ENCODE measurements around the gene NCOA3.
A peak's percentile ranks its signal among the peaks of the same experiment; 100 is the strongest.

NCOA3 gene

DNA sequence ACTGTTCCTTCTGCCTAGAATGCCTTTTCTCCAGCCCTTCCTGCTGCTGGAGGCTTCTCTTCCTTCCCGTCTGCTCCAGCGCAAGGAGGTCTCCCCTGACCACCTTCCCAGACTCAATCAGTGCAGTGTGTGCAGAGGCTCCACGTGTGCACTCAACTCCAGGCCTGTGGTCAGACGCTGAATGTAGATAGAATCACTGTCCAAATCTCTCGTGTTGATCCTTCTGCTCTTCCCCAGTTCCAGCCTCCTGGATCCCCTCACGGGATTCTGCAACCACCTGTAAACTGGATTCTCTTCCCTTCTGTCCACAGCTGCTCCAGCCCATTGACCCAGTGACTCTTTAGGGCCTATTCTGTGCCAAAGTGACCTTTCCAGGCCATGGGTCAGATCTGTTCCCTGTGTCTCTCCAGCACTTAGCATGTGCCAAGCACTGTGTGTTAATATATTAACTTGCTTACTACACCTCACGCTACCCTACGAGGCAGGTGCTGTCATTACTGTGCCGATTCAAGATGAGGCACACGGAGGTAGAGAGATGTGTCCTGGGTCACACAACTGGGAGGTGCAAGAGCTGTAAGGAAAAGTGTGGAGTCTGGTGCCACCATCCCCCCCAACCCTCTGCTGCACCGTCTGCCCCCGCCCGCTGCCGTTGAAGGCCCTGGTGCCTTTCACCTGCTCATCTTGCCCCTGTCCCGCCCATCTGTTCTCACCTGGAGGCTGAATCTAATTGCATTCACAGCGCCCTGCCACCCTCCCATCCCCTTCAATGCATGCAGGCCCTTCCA is 171.4 kb downstream of the NCOA3 start:
- H3K4me1 ChIP-seq (ENCODE audit: control insufficient read depth, insufficient read depth, low read length), result no peaks in the 10 kb centered on the region

GRCh38 chr20:47673671-47673955 is 171.9 kb downstream of the NCOA3 start:
- H3K4me1 ChIP-seq (ENCODE audit: control insufficient read depth, insufficient read depth, low read length), result no peaks in the 10 kb centered on the region
- no peaks in the 10 kb centered on the region for H3K9me3 ChIP-seq (ENCODE audit: control insufficient read depth, low read length)
- DNase-seq (ENCODE audit: low read depth), result no peak
- H3K27me3 ChIP-seq (replicated peaks; ENCODE audit: control insufficient read depth, insufficient read depth, low read length), result peaks cover 3% of the 10 kb centered on the region
- H3K36me3 ChIP-seq (ENCODE audit: control insufficient read depth, insufficient read depth, low read length, severe bottlenecking), result no peaks in the 10 kb centered on the region
- H3K4me3 ChIP-seq (ENCODE audit: low read length), result no peak overlapping the region
- no peak overlapping the region for H3K9ac ChIP-seq (ENCODE audit: low read length)

More for the DNA sequence above, 171.4 kb downstream of the NCOA3 start:
- no peak overlapping the region for H3K9ac ChIP-seq (ENCODE audit: low read length)
- DNase-seq (ENCODE audit: low read depth), result no peak
- no peaks in the 10 kb centered on the region for H3K36me3 ChIP-seq (ENCODE audit: control insufficient read depth, insufficient read depth, low read length, severe bottlenecking)
- no peak overlapping the region for H3K4me3 ChIP-seq (ENCODE audit: low read length)
- H3K9me3 ChIP-seq (ENCODE audit: control insufficient read depth, low read length), result no peaks in the 10 kb centered on the region
- H3K27me3 ChIP-seq (replicated peaks; ENCODE audit: control insufficient read depth, insufficient read depth, low read length), result peaks cover 3% of the 10 kb centered on the region

DNA sequence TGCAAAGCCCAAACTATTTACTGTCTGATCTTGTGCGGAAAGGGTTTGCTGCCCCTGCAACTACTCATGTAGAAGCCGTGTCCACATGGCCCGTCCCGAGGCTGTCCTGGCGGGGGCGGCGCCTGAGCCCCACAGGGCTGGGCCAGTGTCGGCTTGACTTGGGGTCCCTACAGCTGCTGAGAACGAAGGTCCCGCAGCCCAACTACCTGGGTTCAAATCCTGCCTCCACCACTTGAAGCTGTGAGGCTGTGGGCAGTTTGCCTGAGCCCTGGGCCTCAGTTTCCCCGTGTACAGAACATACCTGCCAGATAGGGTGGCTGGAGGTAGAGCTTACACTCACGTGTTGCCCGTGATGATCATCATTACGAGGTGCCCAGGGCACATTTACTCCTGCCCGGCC is 172.5 kb downstream of the NCOA3 start:
- no peaks in the 10 kb centered on the region for H3K4me1 ChIP-seq (ENCODE audit: control insufficient read depth, insufficient read depth, low read length)
- DNase-seq (ENCODE audit: low read depth), result no peak
- no peak overlapping the region for H3K4me3 ChIP-seq (ENCODE audit: low read length)
- H3K36me3 ChIP-seq (ENCODE audit: control insufficient read depth, insufficient read depth, low read length, severe bottlenecking), result no peaks in the 10 kb centered on the region
- H3K27me3 ChIP-seq (replicated peaks; ENCODE audit: control insufficient read depth, insufficient read depth, low read length), result peaks cover 3% of the 10 kb centered on the region
- H3K9me3 ChIP-seq (ENCODE audit: control insufficient read depth, low read length), result no peaks in the 10 kb centered on the region
- H3K9ac ChIP-seq (ENCODE audit: low read length), result no peak overlapping the region

DNA sequence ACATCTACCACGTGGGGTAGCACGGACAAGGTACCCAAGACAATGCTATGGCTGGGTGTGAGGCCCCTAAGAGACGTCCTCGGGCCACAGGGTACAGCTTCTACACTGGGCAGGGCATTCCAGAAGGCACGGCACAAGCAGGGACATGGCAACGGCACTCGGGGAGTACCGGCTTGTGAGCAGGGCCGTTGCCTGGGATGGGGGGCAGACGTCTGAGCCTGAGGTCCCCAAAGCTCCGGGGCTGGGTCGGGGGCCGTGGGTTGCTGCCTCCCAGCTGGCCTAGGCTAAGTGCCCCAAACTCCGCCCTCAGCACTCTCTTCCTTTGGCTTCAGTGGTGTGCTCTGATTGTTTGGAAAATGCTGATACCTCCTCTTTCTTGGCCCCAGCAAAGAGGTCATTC is 173.0 kb downstream of the NCOA3 start:
- H3K27me3 ChIP-seq (replicated peaks; ENCODE audit: control insufficient read depth, insufficient read depth, low read length), result peaks cover 3% of the 10 kb centered on the region
- H3K9ac ChIP-seq (ENCODE audit: low read length), result no peak overlapping the region
- H3K36me3 ChIP-seq (ENCODE audit: control insufficient read depth, insufficient read depth, low read length, severe bottlenecking), result no peaks in the 10 kb centered on the region
- DNase-seq (ENCODE audit: low read depth), result no peak
- no peak overlapping the region for H3K4me3 ChIP-seq (ENCODE audit: low read length)
- no peaks in the 10 kb centered on the region for H3K9me3 ChIP-seq (ENCODE audit: control insufficient read depth, low read length)
- no peaks in the 10 kb centered on the region for H3K4me1 ChIP-seq (ENCODE audit: control insufficient read depth, insufficient read depth, low read length)

- Histone ChIP-seq H3K4me3 (ENCODE audit: low read length) (no peak overlapping the region), H3K9ac (ENCODE audit: low read length) (no peak overlapping the region), H3K9me3 (ENCODE audit: control insufficient read depth, low read length) (no peaks in the 10 kb centered on the region), H3K36me3 (ENCODE audit: control insufficient read depth, insufficient read depth, low read length, severe bottlenecking) (no peaks in the 10 kb centered on the region), H3K4me1 (ENCODE audit: control insufficient read depth, insufficient read depth, low read length) (no peaks in the 10 kb centered on the region), H3K27me3 (replicated peaks; ENCODE audit: control insufficient read depth, insufficient read depth, low read length) (peaks cover 3% of the 10 kb centered on the region)
- DNase-seq (ENCODE audit: low read depth), result no peak
These were observed 173.8 kb downstream of the NCOA3 start for GRCh38 chr20:47675190-47676142.

DNA sequence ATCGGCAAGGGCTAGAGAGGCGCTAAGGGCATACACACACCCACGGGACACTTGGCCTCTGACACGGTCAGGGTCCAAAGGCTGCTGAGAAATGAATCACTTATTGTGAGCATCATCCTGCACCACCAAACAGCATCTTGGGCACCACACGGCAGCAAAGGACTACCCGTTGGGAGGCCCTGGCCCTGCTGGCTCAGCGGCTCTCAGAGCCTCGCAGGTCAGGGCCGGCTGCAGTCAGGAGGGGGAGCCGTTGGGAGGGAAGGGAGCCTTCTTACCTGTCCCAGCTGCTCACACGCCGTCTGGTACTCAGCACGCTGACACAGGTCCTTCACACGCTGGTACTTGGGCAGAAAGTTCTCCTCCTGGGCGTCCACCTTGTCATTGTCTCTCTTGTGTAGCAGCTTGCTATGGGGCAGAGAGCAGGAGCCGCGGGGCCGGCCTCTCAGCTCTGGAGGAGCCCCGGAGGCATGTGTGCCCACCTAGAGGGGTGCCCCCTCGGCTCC is 174.6 kb downstream of the NCOA3 start:
- H3K4me1 ChIP-seq (ENCODE audit: control insufficient read depth, insufficient read depth, low read length), result no peaks in the 10 kb centered on the region

GRCh38 chr20:47676912-47677634 is 175.4 kb downstream of the NCOA3 start:
- no peaks in the 10 kb centered on the region for H3K36me3 ChIP-seq (ENCODE audit: control insufficient read depth, insufficient read depth, low read length, severe bottlenecking)
- H3K27me3 ChIP-seq (replicated peaks; ENCODE audit: control insufficient read depth, insufficient read depth, low read length), result peaks cover 8% of the 10 kb centered on the region
- no peak for DNase-seq (ENCODE audit: low read depth)

More for the DNA sequence above, 174.6 kb downstream of the NCOA3 start:
- Histone ChIP-seq H3K36me3 (ENCODE audit: control insufficient read depth, insufficient read depth, low read length, severe bottlenecking) (no peaks in the 10 kb centered on the region), H3K27me3 (replicated peaks; ENCODE audit: control insufficient read depth, insufficient read depth, low read length) (peaks cover 7% of the 10 kb centered on the region), H3K9ac (ENCODE audit: low read length) (no peak overlapping the region), H3K9me3 (ENCODE audit: control insufficient read depth, low read length) (no peaks in the 10 kb centered on the region), H3K4me3 (ENCODE audit: low read length) (no peak overlapping the region)
- no peak for DNase-seq (ENCODE audit: low read depth)

GRCh38 chr20:47677635-47678453 is 176.2 kb downstream of the NCOA3 start:
- Histone ChIP-seq H3K4me3 (ENCODE audit: low read length) (no peak overlapping the region), H3K36me3 (ENCODE audit: control insufficient read depth, insufficient read depth, low read length, severe bottlenecking) (no peaks in the 10 kb centered on the region), H3K4me1 (ENCODE audit: control insufficient read depth, insufficient read depth, low read length) (peaks cover 10% of the 10 kb centered on the region), H3K27me3 (replicated peaks; ENCODE audit: control insufficient read depth, insufficient read depth, low read length) (peaks cover 8% of the 10 kb centered on the region), H3K9me3 (ENCODE audit: control insufficient read depth, low read length) (no peaks in the 10 kb centered on the region), H3K9ac (ENCODE audit: low read length) (no peak overlapping the region)
- peak; percentile 59 for DNase-seq (ENCODE audit: low read depth)

More at GRCh38 chr20:47676912-47677634, 175.4 kb downstream of the NCOA3 start:
- Histone ChIP-seq H3K4me3 (ENCODE audit: low read length) (no peak overlapping the region), H3K4me1 (ENCODE audit: control insufficient read depth, insufficient read depth, low read length) (peaks cover 3% of the 10 kb centered on the region), H3K9me3 (ENCODE audit: control insufficient read depth, low read length) (no peaks in the 10 kb centered on the region), H3K9ac (ENCODE audit: low read length) (no peak overlapping the region)

DNA sequence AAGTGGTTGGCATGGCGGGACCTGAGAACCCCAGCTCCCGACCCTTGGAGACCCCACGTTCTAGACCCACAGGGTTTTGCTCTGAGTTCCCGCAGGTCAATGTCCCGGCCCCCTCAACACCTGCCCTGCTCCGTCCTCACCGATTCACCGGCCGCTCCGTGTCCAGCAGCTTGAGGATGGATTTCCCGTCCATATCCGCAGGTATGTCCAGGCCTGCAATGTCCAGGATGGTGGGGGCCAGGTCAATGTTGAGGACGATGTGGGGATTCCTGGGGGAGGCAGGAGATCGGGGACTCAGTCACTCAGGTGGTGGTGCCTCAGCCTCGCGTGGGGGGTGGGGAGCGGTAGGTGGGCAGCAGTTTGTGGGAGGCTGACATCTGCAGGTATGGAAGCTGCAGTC is 176.8 kb downstream of the NCOA3 start:
- no peak for DNase-seq (ENCODE audit: low read depth)
- Histone ChIP-seq H3K9me3 (ENCODE audit: control insufficient read depth, low read length) (no peaks in the 10 kb centered on the region), H3K9ac (ENCODE audit: low read length) (no peak overlapping the region), H3K27me3 (replicated peaks; ENCODE audit: control insufficient read depth, insufficient read depth, low read length) (peaks cover 8% of the 10 kb centered on the region), H3K4me1 (ENCODE audit: control insufficient read depth, insufficient read depth, low read length) (peaks cover 10% of the 10 kb centered on the region), H3K36me3 (ENCODE audit: control insufficient read depth, insufficient read depth, low read length, severe bottlenecking) (no peaks in the 10 kb centered on the region), H3K4me3 (ENCODE audit: low read length) (no peak overlapping the region)

DNA sequence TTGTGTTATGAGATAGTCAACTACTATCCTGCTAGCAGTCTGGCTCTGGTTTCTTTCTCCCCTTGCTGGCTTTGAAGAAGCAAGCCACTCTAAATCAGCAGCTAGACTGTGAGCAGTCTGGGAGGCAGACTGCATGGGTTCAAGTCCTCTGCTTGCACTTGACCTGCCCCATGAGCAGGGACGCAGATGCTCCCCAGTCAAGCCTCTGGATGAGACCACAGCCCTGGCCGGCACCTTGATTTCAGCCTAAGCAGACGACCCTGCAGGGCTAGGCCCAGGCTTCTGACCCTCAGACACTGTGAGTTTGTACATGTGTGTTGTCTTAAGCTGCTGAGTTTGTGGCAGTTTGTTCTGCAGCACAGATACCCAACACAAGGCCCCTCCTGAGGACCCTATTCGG is 177.8 kb downstream of the NCOA3 start:
- peaks cover 8% of the 10 kb centered on the region for H3K27me3 ChIP-seq (replicated peaks; ENCODE audit: control insufficient read depth, insufficient read depth, low read length)
- H3K4me1 ChIP-seq (ENCODE audit: control insufficient read depth, insufficient read depth, low read length), result peaks cover 10% of the 10 kb centered on the region
- no peaks in the 10 kb centered on the region for H3K36me3 ChIP-seq (ENCODE audit: control insufficient read depth, insufficient read depth, low read length, severe bottlenecking)
- no peak overlapping the region for H3K9ac ChIP-seq (ENCODE audit: low read length)
- no peak for DNase-seq (ENCODE audit: low read depth)
- no peaks in the 10 kb centered on the region for H3K9me3 ChIP-seq (ENCODE audit: control insufficient read depth, low read length)
- no peak overlapping the region for H3K4me3 ChIP-seq (ENCODE audit: low read length)

Data from adipocyte (in vitro differentiated cells).